ENCODE measurements around the gene GALT.

The GALT gene

DNA sequence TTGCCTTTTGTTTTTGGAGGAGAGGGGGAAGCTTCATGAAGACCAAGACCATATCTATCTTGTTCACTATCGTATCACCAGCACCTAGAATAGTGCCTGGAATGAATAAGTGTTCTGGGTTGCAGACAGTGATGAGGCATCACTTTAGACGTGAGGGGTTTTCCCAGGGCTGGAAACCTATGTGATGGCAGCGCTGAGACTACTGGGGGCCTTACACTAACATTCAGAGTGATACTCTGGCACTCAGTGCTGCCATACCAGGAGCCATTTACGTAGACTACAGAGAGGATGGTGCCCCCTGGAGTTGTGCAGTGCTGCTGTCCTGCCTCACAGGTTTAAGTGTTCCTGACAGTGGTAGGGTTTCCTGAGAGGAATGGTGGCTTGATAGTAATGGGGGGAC lies 37.7 kb downstream of the GALT start:
- DNase-seq (ENCODE audit: low spot score) = no peak

DNA sequence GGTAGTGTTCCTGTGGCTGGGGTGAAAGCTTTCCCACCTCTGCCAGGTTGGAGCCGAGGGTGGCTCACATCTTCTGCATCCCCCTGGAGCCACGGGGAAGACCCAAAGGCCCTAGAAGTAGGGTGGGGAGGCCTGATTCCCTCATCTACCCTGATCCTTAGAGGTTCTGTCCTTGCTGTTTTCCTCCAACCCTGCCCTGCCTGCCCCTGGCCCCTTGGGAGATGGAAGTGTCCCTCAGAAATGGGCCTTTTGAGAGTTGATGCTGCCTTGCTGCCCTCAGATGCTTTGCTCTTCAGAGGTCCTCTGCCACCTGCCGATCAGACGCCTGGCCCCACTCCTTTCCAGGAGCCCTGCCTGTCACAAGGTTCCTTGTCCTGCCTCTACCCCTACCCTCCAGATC lies 38.3 kb downstream of the GALT start:
- DNase-seq (ENCODE audit: low spot score) = no peak

DNA sequence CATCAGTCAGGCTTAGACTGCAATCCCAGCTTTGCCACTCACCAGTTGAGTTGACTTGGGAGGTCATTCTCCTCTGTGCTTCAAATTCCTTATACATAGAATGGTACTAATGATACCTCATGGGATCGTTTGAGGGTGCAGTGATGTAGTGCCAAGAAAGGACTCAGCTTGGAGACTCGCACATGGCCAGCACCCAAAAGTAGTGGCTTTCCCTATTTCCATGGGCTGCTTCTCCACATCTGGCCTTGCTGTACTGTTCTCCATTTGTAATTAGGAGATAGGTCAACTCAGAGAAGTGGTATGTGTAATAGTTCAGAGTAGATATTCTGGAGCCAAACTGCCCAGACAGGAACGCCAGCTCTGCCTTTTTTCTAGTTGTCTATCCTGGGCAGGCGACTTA lies 39.1 kb downstream of the GALT start:
- no peak for DNase-seq (ENCODE audit: low spot score)

DNA sequence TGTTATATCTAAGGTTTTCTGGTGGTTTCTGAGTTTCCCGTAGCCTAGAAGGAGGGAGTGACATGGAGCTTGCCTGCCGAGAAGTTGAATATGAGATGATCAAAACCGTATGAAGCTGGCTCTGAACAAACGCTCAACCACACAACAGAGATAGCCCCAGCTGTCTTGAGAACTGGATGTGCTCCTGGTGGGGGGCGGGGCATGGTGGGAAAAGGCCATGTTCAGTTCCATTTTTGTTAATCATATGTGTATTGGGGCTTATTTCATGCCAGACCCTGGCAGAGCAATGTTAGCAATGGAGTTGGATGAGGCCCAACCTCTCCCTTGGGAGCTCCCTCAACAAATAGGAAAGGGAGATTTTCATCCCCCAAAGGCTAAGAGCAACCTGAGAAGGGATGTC lies 39.8 kb downstream of the GALT start:
- no peak for DNase-seq (ENCODE audit: low spot score)

DNA sequence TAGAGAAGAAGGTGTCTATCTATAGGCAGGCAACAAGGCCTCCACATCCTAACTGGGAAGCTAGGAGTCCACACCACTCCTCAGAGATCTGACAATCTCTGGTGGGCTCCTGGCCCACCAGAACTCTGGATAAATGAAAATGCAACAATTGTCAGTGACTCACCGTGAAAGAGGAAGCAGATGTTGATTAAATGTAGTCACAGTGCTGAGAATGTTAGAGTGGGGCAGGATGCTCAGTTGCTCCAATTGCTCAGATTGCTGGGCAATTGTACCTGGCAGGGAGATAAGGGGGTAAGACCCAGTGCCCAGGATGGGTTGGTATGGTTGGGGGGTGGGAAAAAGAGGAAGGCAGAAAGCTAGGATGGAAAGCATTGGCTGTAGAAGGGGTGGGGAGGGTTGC lies 40.3 kb downstream of the GALT start:
- DNase-seq (ENCODE audit: low spot score) = no peak

DNA sequence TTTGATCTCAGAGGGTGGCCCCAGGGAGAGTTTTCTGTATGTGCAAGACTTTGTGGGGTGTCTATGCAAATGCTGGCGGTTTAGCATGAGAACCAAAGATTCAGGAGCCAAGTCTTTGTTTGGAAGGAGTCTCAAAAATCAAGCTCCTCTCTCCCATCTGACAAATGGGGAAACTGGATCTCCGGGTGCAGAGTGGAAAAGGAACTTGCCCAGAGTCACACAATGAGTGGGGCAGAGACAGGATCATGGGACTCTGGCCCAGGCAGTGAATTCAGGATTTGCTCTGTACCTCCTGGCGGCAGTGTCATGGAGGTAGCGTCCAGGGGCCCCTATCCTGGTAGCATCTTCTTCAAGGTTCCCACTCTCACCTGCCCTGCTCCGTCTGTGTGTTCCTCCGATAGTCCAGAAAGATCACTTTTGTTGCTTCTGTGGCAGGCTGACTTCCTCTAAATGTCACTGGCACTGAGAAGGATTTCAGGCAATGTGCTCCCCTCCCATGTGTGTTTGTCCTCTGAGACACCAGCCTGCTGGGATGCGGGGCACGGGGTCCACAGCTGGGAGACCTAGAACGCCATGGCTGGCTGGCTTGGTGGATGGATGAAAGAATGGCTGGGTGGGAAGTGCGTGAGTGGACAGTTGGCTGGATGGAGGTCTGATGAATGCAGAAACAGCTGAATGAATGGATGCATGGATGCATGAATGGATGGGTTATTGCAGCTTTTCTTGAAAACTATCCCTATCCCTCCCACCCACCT lies 41.0 kb downstream of the GALT start:
- no peak for DNase-seq (ENCODE audit: low spot score)

DNA sequence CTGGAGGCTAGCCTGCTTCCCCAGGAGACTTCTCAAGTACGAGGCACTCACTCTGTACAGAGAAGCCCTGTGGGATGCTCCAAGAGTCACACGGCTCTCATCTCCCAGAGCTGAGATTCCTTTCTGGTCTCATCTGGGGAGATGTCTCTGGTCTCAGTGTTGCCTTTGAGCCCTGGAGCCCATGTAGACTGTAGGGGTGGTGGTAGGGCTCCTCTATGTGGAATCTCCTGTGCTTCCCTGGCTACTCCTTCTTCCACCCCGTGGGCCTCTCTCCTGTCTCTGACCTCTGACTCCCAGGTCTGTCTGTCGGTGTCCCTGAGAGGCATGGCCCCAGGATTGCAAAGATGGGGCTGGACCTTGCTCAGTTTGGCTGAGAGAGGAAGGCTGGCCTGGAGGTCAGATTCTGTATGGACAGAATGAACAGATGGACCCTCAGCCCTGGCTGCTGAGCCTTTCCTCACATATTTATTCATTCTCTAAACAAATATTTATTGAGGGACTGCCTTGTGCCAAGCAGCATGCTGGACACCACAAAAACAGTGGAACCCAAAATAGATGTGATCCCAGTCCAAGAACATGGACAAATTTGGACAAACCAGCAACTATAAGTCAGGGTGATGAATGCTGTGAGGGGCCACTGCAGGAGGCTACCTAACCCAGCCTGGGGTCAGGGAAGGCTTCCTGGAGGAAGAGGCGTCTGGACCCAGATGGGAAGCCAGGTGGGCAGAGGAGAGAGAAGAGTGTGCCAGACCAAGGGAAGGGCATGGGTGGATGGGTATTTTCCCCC lies 42.0 kb downstream of the GALT start:
- DNase-seq (ENCODE audit: low spot score) = no peak

DNA sequence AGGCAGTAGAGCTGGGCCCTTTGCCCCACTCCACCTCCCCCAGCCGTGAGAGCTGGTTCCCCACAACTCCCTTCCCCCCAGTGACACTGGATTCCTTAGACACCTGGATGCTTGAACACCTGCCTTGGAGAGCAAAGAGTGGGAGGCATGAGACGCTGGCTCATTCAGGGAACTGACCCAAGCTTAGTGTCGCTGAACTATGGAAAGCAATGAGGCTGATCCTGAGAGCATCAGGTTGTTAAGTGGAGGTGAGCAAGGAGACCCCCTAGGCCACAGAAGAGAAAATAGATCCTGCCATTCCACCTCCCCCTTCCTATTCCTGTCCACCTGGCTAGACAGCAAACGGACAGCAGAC lies 42.6 kb downstream of the GALT start:
- no peak for DNase-seq (ENCODE audit: low spot score)

DNA sequence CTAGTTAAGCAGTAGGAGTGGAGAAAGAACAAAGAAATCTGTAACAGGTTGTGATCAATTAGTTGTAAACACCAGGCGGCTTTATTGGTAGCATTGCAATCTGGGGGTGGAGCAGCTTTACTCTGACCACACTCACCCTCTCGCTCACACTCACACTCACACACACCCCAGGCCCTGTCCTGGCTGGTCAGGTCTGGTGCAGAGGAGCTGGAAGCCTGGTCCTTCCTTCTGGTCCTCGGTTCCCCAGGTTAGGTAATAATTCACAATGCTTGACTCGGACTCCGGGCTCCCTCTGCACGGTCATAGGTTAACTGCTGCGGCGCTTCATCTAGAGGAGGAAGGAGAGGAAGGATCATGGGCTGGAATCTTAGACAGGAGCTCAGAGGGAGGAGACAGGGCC lies 43.0 kb downstream of the GALT start:
- no peak for DNase-seq (ENCODE audit: low spot score)

DNA sequence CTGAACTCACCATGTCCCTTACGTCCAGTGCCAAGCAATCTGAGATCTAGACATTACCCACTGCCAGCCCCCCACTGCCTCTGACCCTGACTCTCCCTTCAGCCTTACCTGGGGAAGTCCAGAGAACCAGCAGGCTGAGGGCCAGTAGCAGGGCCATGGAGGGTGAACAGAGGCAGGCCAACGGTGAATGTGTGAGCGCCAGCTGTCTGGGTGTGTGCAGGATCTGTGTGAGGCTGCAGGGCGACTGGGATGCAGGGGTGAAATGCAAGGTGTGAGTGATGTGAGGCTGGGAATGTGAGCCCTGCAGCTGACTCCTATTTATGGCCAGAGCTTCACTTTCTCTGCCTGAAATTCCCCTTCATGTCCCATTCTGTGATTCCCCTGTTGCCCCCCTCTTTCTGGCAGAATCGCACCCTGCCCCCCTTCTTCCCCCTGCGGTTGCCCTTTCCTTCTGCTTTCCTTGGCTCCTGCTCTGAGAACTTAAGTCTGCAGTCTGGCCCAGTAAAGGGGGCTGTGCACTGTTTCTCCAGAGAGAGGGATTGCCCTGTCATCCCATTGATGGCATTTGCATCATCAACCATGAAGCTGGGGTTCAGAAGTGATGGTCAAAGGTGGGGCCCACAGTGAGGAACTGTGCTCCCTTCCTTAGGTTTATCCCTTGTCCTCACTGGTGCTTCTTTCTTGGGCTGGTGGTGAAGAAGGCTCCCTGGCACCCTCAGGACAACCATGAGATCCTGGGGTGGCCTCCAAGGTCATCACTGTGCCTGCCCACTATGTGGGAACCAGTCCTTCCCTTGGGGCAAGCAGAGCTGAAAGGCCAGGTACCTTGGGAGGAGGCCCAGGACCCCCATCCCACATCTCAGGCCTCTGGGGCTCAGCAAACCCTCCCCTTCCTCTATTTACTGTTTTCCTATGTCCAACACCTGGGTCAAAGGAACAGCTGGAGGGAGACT lies 44.8 kb downstream of the GALT start, which contains the start of gene CCL19:
TSS of gene CCL19 (minus strand) at position 294 of the 953 bp plus-strand sequence. CDS start at position 157, 137 bp downstream.
- DNase-seq (ENCODE audit: low spot score) = no peak

DNA sequence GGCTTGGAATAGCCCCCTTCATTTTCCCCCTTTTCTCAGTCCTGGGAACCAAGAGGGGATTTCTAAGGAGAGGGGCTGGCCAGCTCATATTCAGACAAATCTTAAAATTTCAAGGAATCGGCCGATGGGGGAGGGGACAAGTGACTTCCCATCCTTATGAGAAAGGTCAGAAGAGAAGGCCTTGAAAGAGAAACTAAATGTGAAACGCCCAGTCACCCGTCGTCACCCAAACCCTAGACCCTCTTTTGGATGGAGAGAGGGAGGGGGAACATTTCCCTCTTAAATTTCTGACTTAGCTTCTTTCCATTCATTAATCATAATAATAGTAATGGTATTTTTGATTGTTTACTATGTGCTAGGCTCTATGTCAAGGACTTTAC lies 45.5 kb downstream of the GALT start:
- no peak for DNase-seq (ENCODE audit: low spot score)

DNA sequence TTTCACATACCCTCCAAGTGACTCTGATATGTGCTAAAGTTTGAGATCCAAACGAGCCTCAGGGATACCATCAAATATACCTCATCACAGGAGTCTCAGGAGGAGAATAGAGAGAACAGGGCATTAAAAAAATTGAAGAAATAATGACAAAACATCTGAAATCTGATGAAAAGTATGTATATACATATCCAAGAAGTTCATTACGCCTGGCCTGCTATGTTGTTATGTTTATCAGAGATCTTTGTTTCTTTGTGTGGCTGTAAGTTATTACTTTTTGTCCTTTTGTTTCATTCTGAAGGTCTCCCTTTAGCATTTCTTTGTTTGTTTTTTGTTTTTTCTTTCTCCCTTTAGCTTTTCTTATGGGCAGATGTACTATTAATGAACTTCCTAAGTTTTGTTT lies 47.1 kb downstream of the GALT start:
- no peak for DNase-seq (ENCODE audit: low spot score)

DNA sequence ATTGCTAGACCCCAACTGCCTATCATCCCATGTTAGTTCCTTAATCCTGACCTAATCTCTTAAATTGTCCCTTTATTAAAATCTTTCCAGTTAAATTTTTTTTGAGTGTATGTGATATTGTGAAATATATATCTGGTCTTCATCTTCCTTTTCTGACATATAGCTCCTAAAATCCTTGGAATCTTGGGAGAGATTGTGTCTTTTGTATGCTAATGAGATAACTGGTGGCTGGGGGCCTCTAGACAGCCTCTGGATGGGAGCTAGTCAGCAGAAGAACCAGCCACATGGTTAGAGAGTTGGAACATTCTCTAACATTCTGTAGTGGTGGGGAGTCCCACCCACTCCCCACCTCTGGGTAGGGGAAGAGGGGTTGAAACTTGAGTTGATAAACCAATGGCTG lies 48.3 kb downstream of the GALT start:
- DNase-seq (ENCODE audit: low spot score) = no peak
